Activated CD4-positive, alpha-beta T cell treated with anti-CD3 and anti-CD28 coated beads, Interleukin-2, amount 10 ng/mL, durations not matched to agents 24 days and 14 days (primary cell): ENCODE data around the gene IVNS1ABP. TPM values are rescaled to one million over a fixed set of nuclear protein-coding genes. Genes with fewer than 3 reads are reported as not detected.
"Not testable (repeated sequence)": the region's sequence is repeated elsewhere in the genome, so short reads cannot be mapped to it uniquely, and the experiment has no call there.

ENCODE experiments used
- DNase-seq: peaks from one replicate; pipeline ENCODE4 v3.0.0; 2022
- H3K27ac Mint-ChIP-seq: one replicate; pipeline ENCODE4 v1.8.0; 2022; ENCODE audit warnings: mild to moderate bottlenecking, mixed read lengths
- H3K27me3 Mint-ChIP-seq: one replicate; pipeline ENCODE4 v1.8.0; 2022; ENCODE audit warnings: mixed read lengths
- H3K36me3 Mint-ChIP-seq: one replicate; pipeline ENCODE4 v1.8.0; 2022; ENCODE audit warnings: low read depth, mild to moderate bottlenecking, mixed read lengths
- H3K4me1 Mint-ChIP-seq: one replicate; pipeline ENCODE4 v1.8.0; 2021; ENCODE audit warnings: mixed read lengths
- H3K4me3 Mint-ChIP-seq: one replicate; pipeline ENCODE4 v1.8.0; 2022; ENCODE audit warnings: mild to moderate bottlenecking, moderate library complexity, mixed read lengths
- H3K9me3 Mint-ChIP-seq: one replicate; pipeline ENCODE4 v1.8.0; 2021; ENCODE audit warnings: mixed read lengths
- intact Hi-C: fragments of 100-400 bp; cut with micrococcal nuclease; formaldehyde crosslinking; loops from one replicate; pipeline ENCODE4 v1.15.1; 2023
- total RNA-seq: library from RNA; stranded (reverse); gene quantifications from 2 replicates; pipeline ENCODE4 v1.2.3, GENCODE V29; 2022

Gene IVNS1ABP
- total RNA-seq, 1 donor from 2014 or later: 187 TPM

DNA sequence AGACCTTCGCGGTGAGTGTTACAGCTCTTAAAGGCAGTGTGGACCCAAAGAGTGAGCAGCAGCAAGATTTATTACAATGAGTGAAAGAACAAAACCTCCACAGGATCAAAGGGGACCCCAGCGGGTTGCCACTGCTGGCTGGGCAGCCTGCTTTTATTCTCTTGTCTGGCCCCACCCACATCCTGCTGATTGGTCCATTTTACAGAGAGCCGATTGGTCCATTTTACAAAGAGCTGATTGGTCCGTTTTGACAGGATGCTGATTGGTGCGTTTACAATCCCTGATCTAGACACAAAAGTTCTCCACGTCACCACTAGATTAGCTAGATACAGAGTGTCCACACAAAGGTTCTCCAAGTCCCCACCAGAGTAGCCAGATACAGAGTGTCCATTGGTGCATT is 4.1 kb upstream of the IVNS1ABP start:
- H3K27ac Mint-ChIP-seq, intact Hi-C loops, H3K9me3 Mint-ChIP-seq, H3K27me3 Mint-ChIP-seq, H3K4me3 Mint-ChIP-seq, DNase-seq: not testable (repeated sequence)
- Mint-ChIP-seq H3K4me1 (peaks cover 19% of the 10 kb centered on the region), H3K36me3 (peaks cover 19% of the 10 kb centered on the region)

DNA sequence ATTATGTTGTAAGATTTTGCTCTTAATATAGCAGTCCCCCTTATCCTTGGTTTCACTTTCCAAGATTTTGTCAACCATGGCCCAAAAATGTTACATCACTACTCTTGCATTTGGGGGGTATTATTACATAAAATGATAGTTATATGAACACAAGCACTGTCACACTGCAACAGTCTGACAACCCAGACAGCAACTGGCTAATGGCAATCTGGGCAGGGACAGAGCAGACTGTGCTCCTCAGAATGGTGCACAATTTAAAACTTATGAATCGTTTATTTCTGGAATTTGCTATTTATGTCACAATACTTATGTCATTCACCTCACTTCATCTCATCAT is 2.1 kb upstream of the IVNS1ABP start:
- DNase-seq: no peak
- H3K9me3 Mint-ChIP-seq: peaks cover 9% of the 10 kb centered on the region
- no peak overlapping the region for H3K27ac Mint-ChIP-seq
- H3K36me3 Mint-ChIP-seq: peaks cover 33% of the 10 kb centered on the region
- peaks cover 25% of the 10 kb centered on the region for H3K4me1 Mint-ChIP-seq
- H3K27me3 Mint-ChIP-seq: no peaks in the 10 kb centered on the region
- peak overlapping the region; percentile 95 for H3K4me3 Mint-ChIP-seq
- intact Hi-C loops: loop anchor here (1.0 to 5.0 kb wide), 3 partner anchors 20 to 427 kb away; no protein-coding TSS in a partner anchor

DNA sequence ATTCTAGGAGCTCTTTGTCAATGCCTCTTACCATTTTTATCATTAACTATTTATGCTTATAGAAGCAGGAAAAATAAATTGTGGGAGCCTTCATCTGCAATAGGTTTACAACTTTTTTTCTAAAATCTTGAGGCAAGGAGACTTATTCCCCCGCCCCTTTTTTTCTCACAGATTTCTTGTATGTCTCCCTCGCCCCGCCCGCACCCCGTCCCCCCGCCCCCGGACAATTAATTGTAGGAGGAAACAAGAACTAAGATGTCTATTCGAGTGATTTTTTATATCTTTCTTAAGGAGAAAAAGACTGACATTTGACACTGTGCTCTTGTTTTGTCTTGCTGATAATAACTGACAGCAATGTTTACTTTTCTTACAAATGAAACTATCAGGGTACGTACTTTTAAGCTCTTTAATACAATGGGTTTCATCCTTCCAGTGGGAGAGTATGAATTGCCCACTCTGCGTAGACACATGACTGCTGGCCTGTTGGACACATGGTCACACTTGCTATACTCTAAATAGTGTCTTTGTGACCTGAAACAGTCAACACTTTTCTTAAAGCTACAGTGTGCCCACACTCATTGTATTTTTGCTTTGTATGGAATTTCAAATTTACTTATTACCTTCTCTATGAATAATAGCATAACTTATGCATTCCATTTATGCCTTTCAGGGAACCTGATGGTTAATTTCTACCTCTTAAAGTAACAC is 1.5 kb upstream of the IVNS1ABP start:
- H3K27ac Mint-ChIP-seq: peak overlapping the region; percentile 95
- intact Hi-C loops: loop anchor here (1.0 to 5.0 kb wide), 3 partner anchors 21 to 426 kb away; no protein-coding TSS in a partner anchor
- peaks cover 30% of the 10 kb centered on the region for H3K4me1 Mint-ChIP-seq
- H3K9me3 Mint-ChIP-seq: peaks cover 9% of the 10 kb centered on the region
- peaks cover 37% of the 10 kb centered on the region for H3K36me3 Mint-ChIP-seq
- DNase-seq: no peak
- no peaks in the 10 kb centered on the region for H3K27me3 Mint-ChIP-seq
- peak overlapping the region; percentile 95 for H3K4me3 Mint-ChIP-seq

DNA sequence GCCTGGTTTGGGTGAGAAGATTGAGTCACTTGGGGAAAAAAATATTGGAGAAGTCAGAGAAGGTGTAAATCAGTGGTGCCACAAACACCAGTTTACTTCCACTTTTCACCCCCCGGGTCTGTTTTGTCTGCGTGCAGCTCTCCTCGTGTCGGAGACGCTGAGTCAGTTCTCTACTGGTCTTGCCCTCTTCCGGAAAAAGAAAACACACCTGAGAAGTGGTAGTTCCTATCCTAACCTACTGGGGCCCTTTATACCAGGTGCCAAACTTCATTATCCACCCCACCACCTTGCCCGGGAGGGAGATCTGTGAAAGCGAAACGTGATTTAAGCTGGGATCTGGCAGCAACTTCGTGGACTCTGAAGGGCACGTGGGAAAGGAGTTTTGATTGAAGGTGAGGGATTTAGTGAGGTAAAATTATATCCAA is 855 bp upstream of the IVNS1ABP start:
- Mint-ChIP-seq H3K4me1 (peaks cover 36% of the 10 kb centered on the region), H3K9me3 (peaks cover 9% of the 10 kb centered on the region), H3K27ac (peak overlapping the region; percentile 95), H3K27me3 (no peaks in the 10 kb centered on the region), H3K36me3 (peaks cover 37% of the 10 kb centered on the region), H3K4me3 (peak overlapping the region; percentile 95)
- intact Hi-C loops: loop anchor here (1.0 to 5.0 kb wide), 9 partner anchors 102 to 1057 kb away; partner anchors contain the start of genes ODR4, RNF2 and TPR
- peak; percentile 92 for DNase-seq

DNA sequence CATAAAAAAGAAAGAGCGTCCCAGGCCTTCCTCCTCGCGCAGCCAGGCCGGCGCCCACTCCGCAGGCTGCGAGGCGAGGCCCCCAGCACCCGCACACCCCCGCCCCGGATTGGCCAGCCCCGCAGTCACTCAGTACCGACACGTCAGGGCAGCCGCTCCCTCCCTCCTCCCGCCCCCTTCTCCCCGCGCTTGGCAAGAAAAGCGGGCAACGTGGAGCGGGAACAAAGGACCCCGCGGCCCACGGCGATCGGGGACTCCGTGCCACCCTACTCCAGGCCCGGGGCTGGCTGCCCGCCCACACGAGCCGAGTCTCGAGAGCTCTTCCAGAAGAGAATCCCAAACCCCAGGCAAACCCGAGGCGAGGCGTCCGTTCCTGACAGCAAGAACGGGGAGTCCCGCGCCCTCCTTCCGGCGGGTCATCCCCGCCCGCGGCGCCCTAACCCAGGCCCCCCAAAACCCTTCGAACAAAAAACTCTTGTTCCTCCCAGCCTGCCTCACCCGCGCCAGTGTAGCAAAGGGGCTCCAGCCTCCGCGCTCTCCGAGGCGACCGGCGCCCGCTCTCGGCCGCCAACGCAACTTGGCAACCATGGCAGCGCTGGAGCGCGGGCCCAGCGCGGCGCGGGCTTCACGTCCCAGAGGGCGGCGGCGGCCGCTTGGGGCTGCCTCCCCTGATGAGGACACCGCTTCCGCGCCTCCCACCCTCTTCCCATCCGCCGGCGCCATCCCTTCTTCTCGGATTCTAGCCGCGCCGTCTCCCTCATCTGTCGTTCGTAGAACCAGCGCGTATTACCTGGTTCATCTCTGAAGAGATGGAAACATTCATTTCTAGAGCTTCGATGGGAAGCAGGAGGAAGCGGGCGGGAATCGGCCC is 645 bp downstream of the IVNS1ABP start:
- DNase-seq: peak; percentile 96
- no peaks in the 10 kb centered on the region for H3K27me3 Mint-ChIP-seq
- peaks cover 45% of the 10 kb centered on the region for H3K4me1 Mint-ChIP-seq
- H3K9me3 Mint-ChIP-seq: peaks cover 9% of the 10 kb centered on the region
- intact Hi-C loops: loop anchor here (1.0 to 5.0 kb wide), 10 partner anchors 104 to 1059 kb away; partner anchors contain the start of genes ODR4, RNF2, SWT1 and TPR
- peak overlapping the region; percentile 95 for H3K4me3 Mint-ChIP-seq
- H3K36me3 Mint-ChIP-seq: peaks cover 45% of the 10 kb centered on the region
- H3K27ac Mint-ChIP-seq: peak overlapping the region; percentile 95

DNA sequence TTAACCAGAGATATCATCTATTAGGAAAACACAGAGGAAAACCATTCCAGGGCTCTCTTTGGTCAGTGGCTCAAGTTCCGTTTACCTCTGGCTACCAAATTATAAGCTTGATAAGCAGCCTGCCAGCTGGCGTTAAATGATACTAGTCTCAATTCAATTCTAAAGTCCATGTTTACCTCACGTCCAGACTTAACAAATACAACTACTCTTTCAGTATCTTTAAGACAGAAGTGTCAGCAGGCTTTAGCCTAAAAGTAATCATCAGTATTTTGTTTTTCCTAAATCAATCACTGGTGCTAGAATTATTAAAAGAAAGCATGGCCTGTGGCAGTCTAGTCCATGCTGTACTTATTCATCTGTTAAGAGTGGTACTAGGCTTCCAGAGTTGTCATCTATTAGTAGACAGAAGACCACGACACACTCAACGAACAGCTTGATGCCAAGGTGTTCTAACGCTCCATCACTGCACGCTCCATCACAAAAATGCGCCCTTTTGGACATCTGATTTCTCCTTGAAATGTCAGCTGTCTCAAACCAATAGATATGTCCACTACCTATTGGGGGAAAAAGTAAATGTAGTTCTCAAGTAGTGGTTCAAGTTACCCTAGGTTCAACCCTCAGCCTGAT is 1.5 kb downstream of the IVNS1ABP start:
- peaks cover 51% of the 10 kb centered on the region for H3K4me1 Mint-ChIP-seq
- no peaks in the 10 kb centered on the region for H3K27me3 Mint-ChIP-seq
- intact Hi-C loops: loop anchor here (1.0 to 5.0 kb wide), 2 partner anchors 158 to 423 kb away; partner anchors contain the start of gene SWT1
- H3K36me3 Mint-ChIP-seq: peaks cover 41% of the 10 kb centered on the region
- DNase-seq: peak; percentile 73
- peak overlapping the region; percentile 95 for H3K27ac Mint-ChIP-seq
- peak overlapping the region; percentile 95 for H3K4me3 Mint-ChIP-seq
- peaks cover 1% of the 10 kb centered on the region for H3K9me3 Mint-ChIP-seq

DNA sequence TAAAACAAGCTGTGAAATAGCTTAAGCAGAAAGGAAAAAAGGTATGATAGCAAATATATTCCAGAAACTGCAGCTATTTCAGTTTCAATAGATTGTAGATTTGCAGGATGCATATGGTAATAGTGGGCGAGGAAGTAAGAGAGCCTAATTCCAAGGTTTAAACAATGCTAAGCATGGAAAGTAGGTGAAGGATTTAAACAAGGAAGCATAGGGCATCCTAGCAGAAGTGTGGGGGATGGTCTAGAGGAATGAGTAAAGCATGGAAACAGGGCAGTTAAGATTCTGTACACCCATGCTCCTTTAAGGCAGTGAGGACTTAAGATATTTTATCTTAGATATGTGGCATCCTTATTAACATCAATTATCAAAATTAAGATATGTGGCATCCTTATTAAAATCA is 2.6 kb downstream of the IVNS1ABP start:
- DNase-seq: no peak
- Mint-ChIP-seq H3K27me3 (no peaks in the 10 kb centered on the region), H3K36me3 (peaks cover 46% of the 10 kb centered on the region), H3K4me3 (peak overlapping the region; percentile 95), H3K27ac (peak overlapping the region; percentile 73), H3K9me3 (no peaks in the 10 kb centered on the region), H3K4me1 (peaks cover 51% of the 10 kb centered on the region)
- intact Hi-C loops: no loop called here

DNA sequence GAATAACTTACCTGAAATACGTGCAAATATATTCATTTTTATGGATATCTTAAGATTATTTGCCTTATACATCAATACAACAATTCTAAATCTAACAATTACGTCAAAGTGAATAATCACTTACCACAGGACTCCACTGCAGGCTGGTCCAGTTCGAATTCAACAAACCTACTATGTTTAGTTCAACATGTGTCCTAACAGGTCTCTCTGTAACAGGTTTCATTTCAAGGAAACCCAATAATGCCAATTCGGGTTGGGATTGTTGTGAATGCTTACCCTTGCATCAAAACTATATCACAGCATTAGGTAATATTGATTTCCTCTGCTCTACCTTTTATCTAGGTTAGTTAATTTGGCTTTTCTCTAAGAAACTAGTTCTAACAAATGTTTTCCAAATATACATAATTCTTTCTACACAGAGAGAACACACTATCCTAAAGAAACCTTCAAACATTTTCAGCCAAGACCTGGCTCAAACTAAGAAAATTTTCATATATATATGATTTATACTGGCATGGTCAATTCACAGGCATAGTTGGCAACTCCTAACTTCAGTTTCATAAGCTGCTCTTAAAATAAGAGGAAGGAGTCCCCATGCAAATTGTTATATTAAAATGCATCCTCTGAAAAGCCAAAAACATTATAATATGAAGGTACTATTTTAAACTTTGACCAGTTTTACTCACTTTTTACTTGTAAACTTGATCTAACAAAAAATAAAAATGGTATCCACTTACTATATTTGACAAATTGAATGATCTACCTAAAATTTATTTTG is 4.5 kb downstream of the IVNS1ABP start:
- no peak overlapping the region for H3K27ac Mint-ChIP-seq
- peaks cover 54% of the 10 kb centered on the region for H3K36me3 Mint-ChIP-seq
- peaks cover 38% of the 10 kb centered on the region for H3K4me1 Mint-ChIP-seq
- H3K4me3 Mint-ChIP-seq: peak overlapping the region; percentile 95
- no peaks in the 10 kb centered on the region for H3K9me3 Mint-ChIP-seq
- no peak for DNase-seq
- H3K27me3 Mint-ChIP-seq: no peaks in the 10 kb centered on the region
- intact Hi-C loops: no loop called here

DNA sequence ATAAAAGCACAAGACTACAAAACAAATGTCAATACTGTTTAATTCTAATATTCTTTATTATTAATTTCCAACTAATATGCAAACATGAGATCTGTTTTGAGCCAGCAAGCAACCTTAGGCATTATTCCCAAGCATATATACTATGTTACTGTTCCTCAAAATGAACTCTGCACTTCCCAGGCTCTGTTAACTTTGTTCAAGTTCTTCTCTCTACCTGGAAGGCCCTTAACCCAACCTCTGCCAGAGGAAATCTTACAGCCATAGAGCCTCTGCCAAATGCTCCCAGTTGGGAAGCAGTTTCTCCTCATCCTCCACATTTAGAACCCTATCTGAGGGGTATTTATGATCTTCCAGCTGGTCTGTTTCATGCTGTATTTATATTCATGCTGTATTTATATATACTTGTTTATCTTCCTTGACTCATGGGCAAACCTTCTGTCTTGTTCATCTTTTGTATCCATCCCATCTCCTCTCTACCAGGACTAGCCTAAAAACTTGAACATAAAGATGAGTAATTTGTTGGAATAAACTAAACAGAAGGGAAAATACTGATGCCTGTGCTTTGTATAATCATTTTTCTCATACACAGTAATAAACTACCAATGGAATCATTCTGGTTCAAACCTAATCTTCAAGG is 5.3 kb downstream of the IVNS1ABP start:
- intact Hi-C loops: no loop called here
- Mint-ChIP-seq H3K4me3 (peak overlapping the region; percentile 95), H3K27me3 (no peaks in the 10 kb centered on the region), H3K36me3 (peaks cover 61% of the 10 kb centered on the region), H3K9me3 (no peaks in the 10 kb centered on the region), H3K27ac (no peak overlapping the region), H3K4me1 (peaks cover 37% of the 10 kb centered on the region)
- no peak for DNase-seq

DNA sequence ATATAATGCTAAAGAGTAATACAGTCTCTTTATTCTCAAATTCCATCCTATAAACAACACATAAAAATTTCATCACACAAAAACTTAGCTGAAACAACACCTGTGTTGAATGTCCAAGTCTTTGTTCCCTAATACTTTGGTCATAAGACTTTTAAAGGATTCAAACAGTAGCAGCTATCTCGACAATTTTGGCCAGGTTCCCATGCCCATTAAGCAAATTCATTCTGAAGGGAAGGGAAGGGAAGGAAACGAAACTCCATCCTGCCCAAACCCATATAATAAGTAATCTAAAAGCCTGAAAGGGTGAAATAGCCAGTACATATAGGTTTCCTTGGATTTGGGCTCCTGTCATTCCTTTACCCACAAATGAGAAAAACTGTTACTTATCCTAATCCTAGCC is 7.5 kb downstream of the IVNS1ABP start:
- Mint-ChIP-seq H3K4me3 (no peak overlapping the region), H3K27me3 (no peaks in the 10 kb centered on the region), H3K27ac (no peak overlapping the region), H3K4me1 (peaks cover 40% of the 10 kb centered on the region), H3K9me3 (no peaks in the 10 kb centered on the region), H3K36me3 (peaks cover 68% of the 10 kb centered on the region)
- no peak for DNase-seq
- intact Hi-C loops: no loop called here

DNA sequence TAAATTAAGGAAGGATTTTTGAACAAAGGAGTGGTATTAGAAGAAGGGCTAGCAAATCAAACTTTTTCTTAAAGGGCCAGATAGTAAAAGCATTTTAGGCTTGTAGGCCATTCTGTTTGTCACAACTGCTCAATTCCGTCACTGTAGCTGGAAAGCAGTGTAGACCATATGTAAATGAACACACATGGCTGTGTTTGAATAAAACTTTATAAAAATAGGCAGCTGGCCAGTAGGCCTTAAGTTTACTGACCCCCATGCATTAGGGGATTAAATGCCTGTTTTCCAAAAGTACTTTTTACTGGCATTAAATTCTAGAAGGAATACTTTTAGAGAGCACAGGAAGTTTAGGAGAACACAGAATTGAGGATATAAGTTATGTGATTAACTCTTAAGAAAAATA is 8.9 kb downstream of the IVNS1ABP start:
- Mint-ChIP-seq H3K36me3 (peaks cover 71% of the 10 kb centered on the region), H3K4me1 (peaks cover 30% of the 10 kb centered on the region), H3K4me3 (no peak overlapping the region), H3K27ac (no peak overlapping the region), H3K27me3 (no peaks in the 10 kb centered on the region), H3K9me3 (no peaks in the 10 kb centered on the region)
- DNase-seq: no peak
- intact Hi-C loops: no loop called here

DNA sequence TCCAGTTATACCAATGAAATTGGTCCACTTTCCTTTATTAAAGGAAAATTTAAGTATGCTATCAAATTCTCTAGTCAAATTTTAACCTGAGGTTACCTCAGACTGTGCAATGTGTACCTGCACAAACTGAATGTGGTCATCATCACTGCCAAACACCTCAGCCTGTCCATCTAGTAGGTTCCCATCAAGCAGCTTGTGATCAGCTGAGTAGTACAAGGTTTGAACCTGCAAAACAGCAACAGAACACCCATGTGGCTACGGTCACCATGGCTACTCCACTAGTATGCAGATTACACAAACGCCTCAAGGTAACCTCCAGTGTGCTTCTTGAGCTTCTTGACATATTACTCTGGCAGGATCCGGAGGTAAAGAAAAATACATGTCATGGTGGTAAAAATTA is 11.6 kb downstream of the IVNS1ABP start:
- H3K27me3 Mint-ChIP-seq: no peaks in the 10 kb centered on the region
- H3K36me3 Mint-ChIP-seq: peaks cover 75% of the 10 kb centered on the region
- H3K4me1 Mint-ChIP-seq: peaks cover 16% of the 10 kb centered on the region
- H3K27ac Mint-ChIP-seq: peak overlapping the region; percentile 28
- H3K4me3 Mint-ChIP-seq: no peak overlapping the region
- intact Hi-C loops: no loop called here
- DNase-seq: no peak
- no peaks in the 10 kb centered on the region for H3K9me3 Mint-ChIP-seq

DNA sequence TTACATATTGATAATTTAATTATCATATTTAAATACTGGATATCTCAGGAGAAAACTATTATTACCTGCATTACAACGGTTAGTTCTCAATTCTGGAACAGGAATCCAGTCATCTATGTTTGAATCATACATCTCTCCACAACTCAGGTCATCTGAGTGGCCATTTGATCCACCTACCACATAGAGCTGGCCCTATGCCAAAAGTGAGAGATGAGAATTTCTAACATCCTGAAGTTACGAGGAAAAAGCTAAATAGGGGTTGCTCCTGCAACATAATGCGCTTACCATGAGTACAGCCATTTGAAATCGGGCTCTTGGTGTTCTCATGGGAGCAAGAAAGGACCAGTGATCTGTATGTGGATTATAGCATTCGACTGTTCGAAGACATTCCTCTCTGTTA is 16.9 kb downstream of the IVNS1ABP start:
- Mint-ChIP-seq H3K9me3 (no peaks in the 10 kb centered on the region), H3K4me1 (peaks cover 6% of the 10 kb centered on the region), H3K4me3 (no peak overlapping the region), H3K36me3 (peaks cover 74% of the 10 kb centered on the region), H3K27me3 (no peaks in the 10 kb centered on the region), H3K27ac (no peak overlapping the region)
- no peak for DNase-seq
- intact Hi-C loops: no loop called here
